Cardiac muscle cell (in vitro differentiated cells and primary cell): ENCODE data around the gene CLTCL1. TPM values are rescaled to one million over a fixed set of nuclear protein-coding genes. Genes with fewer than 3 reads are reported as not detected.

Experiments used
- DNase-seq, 2 donors: peaks; one replicate each; pipeline versions ENCODE4 v3.0.0 to v3.0.0-alpha.2; 2010 to 2017; ENCODE audit warnings: low read depth in 1 of 2, low spot score in 1 of 2
- H3K27ac ChIP-seq: fragments of 200-600 bp; sonication (generic); 2 replicates; pipeline ENCODE4 v1.5.1; 2016
- H3K27me3 ChIP-seq: fragments of 200-600 bp; sonication (generic); 2 replicates; pipeline ENCODE4 v1.6.0; 2016; ENCODE audit warnings: control low read depth
- H3K36me3 ChIP-seq: fragments of 200-600 bp; sonication (generic); 2 replicates; pipeline ENCODE4 v1.5.1; 2016; ENCODE audit warnings: control low read depth
- H3K4me1 ChIP-seq: fragments of 200-600 bp; sonication (generic); 2 replicates; pipeline ENCODE4 v1.8.1; 2017; ENCODE audit warnings: low read depth, mild to moderate bottlenecking, mixed run types
- H3K4me3 ChIP-seq: fragments of 200-600 bp; sonication (generic); 2 replicates; pipeline ENCODE4 v1.5.1; 2016; ENCODE audit warnings: mild to moderate bottlenecking
- H3K9me3 ChIP-seq: fragments of 200-600 bp; sonication (generic); 2 replicates; pipeline ENCODE4 v1.5.1; 2017; ENCODE audit warnings: low read depth, mild to moderate bottlenecking, control low read depth
- polyA plus RNA-seq: library from polyadenylated mRNA; unstranded; fragments of >200 nt; fragmentation: Nextera tagmentation; extraction: Ambion mirVana; gene quantifications from 2 replicates; pipeline ENCODE4 v1.2.1, GENCODE V29; 2016
- total RNA-seq: library from RNA; depleted of rRNA; stranded (reverse); fragments of >200 nt; gene quantifications from 2 replicates; pipeline ENCODE4 v1.2.3, GENCODE V29; 2016
- TF ChIP-seq, protein P1 (sequence below): IDR thresholded peaks from 2 replicates; pipeline ENCODE4 v1.5.1; 2012; ENCODE audit warnings: low read depth, mild to moderate bottlenecking, low read length

The CLTCL1 gene
- total and polyA plus RNA-seq, 2 experiments from 2014 or later, result 3.9 to 12.2 TPM

DNA sequence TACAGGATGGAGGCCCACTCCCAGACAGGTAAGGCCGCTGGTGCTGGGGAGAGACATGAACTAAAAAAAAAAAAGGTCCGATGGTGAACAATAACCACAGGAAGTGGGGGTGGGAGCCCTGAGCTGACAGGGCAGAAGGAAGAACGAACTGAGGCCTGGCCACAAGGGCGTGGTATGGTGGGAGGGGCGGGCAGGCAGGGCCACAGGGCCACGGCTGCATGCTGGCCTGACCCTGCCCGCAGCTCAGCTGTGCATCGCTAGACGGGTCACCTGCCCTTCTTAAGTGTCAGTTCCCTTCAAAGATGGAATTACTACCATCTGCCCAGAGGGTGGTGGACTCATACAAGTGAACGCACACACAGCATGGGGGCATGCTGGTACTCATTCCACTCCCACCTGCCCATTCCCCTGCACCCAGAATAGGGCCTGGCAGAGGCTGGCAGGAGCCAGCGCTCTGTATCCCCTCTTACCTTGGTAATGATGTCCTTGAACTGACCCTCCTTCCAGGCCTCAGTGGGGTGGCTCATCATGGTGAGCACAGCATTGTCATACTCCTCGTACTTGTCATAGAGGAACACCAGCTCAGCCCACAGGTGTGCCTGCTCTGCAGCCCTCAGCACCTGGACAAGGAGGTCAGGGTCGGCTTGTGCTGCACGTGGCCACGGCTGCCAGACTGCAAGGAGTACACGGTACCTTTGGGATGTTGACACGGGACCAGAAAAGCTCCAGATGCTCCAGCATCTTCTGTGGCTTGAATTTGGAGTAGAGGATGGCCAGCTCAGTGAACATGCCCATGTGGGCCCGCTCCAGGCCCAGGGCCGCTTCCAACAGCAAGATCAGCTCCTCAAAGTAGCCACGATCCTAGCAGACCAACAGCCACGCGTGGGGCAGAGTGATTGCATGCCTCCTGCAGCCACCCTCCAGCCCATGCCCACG lies 95.5 kb downstream of the CLTCL1 start:
- Histone ChIP-seq H3K4me1 (no peaks in the 10 kb centered on the region), H3K9me3 (no peaks in the 10 kb centered on the region), H3K27ac (no peak overlapping the region), H3K27me3 (no peaks in the 10 kb centered on the region), H3K4me3 (no peak overlapping the region), H3K36me3 (no peaks in the 10 kb centered on the region)
- DNase-seq, result no peak
- TF ChIP-seq, protein P1, sequence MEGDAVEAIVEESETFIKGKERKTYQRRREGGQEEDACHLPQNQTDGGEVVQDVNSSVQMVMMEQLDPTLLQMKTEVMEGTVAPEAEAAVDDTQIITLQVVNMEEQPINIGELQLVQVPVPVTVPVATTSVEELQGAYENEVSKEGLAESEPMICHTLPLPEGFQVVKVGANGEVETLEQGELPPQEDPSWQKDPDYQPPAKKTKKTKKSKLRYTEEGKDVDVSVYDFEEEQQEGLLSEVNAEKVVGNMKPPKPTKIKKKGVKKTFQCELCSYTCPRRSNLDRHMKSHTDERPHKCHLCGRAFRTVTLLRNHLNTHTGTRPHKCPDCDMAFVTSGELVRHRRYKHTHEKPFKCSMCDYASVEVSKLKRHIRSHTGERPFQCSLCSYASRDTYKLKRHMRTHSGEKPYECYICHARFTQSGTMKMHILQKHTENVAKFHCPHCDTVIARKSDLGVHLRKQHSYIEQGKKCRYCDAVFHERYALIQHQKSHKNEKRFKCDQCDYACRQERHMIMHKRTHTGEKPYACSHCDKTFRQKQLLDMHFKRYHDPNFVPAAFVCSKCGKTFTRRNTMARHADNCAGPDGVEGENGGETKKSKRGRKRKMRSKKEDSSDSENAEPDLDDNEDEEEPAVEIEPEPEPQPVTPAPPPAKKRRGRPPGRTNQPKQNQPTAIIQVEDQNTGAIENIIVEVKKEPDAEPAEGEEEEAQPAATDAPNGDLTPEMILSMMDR, result no peak

DNA sequence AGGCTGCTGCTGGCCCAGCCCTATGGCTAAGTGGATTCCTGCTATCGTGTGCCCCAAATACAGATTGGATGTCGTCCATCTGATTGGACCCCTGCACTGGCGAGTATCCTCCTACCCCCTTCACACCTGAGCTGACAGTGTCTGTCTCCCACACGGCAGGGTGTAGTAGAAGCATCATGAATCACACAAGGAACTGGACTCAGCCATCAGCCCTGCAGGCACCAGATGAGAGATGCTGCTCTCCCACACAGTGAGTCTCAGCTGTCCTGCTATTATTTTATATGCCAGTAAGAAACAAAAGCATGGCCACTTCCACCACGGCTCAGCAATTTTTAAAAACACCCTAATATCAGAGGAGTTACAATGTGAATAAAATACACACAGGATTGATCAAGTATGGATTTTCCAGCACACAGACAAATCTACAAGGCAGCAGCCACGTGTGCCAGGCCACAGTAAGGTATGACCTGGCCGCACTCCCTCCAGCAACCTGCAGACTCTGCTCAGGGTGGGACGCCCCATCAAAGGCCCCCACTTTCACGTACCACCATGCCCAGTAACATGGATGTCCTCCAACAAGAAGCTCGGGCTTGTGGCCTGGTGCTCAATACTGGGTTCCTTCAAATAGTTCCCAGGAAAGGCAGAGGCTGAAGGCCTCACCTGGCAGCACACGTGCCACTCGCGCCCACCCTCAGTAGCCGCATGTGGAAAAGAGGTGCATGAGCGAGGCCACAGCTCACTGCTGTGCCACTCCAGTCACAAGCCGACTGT lies 96.6 kb downstream of the CLTCL1 start:
- H3K36me3 ChIP-seq, result no peaks in the 10 kb centered on the region
- no peak overlapping the region for H3K4me3 ChIP-seq
- no peaks in the 10 kb centered on the region for H3K9me3 ChIP-seq
- no peaks in the 10 kb centered on the region for H3K4me1 ChIP-seq
- H3K27me3 ChIP-seq, result no peaks in the 10 kb centered on the region
- no peak overlapping the region for H3K27ac ChIP-seq
- TF ChIP-seq, protein P1, result no peak
- no peak for DNase-seq

DNA sequence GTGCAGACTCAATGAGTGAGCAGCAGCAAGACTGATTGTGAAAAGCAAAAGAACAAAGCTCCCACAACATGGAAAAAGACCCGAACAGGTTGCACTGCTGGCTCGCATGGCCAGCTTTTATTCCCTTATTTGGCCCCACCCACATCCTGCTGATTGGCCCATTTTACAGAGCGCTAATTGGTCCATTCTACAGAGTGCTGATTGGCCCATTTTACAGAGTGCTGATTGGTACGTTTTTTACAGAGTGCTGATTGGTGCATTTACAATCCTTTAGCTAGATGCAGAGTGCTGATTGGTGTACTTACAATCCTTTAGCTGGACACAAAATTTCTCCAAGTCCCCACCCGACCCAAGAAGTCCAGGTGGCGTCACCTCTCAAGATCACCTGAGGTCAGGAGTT lies 97.6 kb downstream of the CLTCL1 start:
- H3K4me1 ChIP-seq, result no peaks in the 10 kb centered on the region
- H3K4me3 ChIP-seq, result no peak overlapping the region
- no peaks in the 10 kb centered on the region for H3K27me3 ChIP-seq
- no peak for DNase-seq
- H3K9me3 ChIP-seq, result no peaks in the 10 kb centered on the region
- H3K27ac ChIP-seq, result no peak overlapping the region
- TF ChIP-seq, protein P1, result no peak
- H3K36me3 ChIP-seq, result no peaks in the 10 kb centered on the region

DNA sequence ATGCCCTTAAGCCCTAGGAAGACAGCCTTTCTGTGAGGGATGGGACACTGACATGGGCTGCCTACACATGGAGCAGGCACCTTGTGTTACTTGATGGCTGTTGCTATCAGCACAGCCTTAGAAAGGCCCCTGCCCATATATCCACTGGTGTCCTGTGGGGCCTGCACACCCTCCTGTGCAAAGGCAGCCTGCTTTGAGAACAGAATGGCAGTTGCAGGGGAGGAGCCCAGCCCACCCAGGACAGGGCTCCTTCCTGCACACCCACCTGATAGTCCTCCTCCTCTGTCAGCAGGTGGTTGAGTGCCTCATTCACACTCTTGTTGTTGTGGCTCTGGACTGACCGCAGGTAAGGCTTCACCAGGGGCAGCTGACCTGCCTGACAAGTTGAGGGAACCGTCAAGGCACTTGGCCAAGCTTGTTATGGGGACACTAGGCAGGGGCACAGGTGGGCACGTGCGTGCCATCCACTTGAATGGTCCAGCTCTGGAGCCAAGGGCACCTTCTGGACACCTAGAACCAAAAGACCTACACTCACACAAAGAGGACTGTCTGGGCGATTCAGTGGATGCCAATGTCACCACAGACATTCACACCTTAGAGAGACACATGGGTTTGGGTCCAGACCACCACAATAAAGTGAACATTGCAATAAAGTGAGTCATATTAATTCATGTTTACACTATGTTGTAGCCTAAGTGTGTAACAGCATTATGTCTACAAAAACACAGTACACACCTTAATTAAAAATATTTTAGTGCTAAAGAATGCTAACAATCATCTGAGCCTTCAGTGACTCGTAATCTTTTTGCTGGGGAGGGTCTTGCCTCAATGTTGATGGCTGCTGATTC lies 103.6 kb downstream of the CLTCL1 start:
- no peaks in the 10 kb centered on the region for H3K9me3 ChIP-seq
- H3K4me3 ChIP-seq, result no peak overlapping the region
- no peaks in the 10 kb centered on the region for H3K27me3 ChIP-seq
- H3K36me3 ChIP-seq, result no peaks in the 10 kb centered on the region
- TF ChIP-seq, protein P1, result no peak
- no peak overlapping the region for H3K27ac ChIP-seq
- no peaks in the 10 kb centered on the region for H3K4me1 ChIP-seq
- DNase-seq, result no peak
